ENCODE data around the gene OPRD1.
"Not testable (repeated sequence)": the region's sequence is repeated elsewhere in the genome, so short reads cannot be mapped to it uniquely, and the experiment has no call there.

Gene OPRD1

GRCh38 chr1:28803051-28803450 is 8.9 kb upstream of the OPRD1 start:
- no peak for DNase-seq

GRCh38 chr1:28803662-28804061 is 8.3 kb upstream of the OPRD1 start:
- no peak for DNase-seq

GRCh38 chr1:28804071-28804470 is 7.9 kb upstream of the OPRD1 start:
- DNase-seq = no peak

- DNase-seq = no peak
Observed at GRCh38 chr1:28807046-28807445, 4.9 kb upstream of the OPRD1 start.

GRCh38 chr1:28807986-28808385 is 4.0 kb upstream of the OPRD1 start:
- DNase-seq = no peak

GRCh38 chr1:28811369-28811765 is 603 bp upstream of the OPRD1 start:
- no peak for DNase-seq

- peak; percentile 62 for DNase-seq
Observed at GRCh38 chr1:28812669-28813468, 899 bp downstream of the OPRD1 start.

GRCh38 chr1:28813931-28814465 is 2.0 kb downstream of the OPRD1 start:
- no peak for DNase-seq

- no peak for DNase-seq
Observed at GRCh38 chr1:28815533-28816185, 3.7 kb downstream of the OPRD1 start.

GRCh38 chr1:28817133-28817532 is 5.2 kb downstream of the OPRD1 start:
- DNase-seq = no peak

- no peak for DNase-seq
Observed at GRCh38 chr1:28819020-28819419, 7.0 kb downstream of the OPRD1 start.

GRCh38 chr1:28822799-28823198 is 10.8 kb downstream of the OPRD1 start:
- DNase-seq = no peak

- DNase-seq = not testable (repeated sequence)
Observed at GRCh38 chr1:28824061-28824460, 12.1 kb downstream of the OPRD1 start.

- not testable (repeated sequence) for DNase-seq
Observed at GRCh38 chr1:28828227-28828858, 16.4 kb downstream of the OPRD1 start.

- peak; percentile 15 for DNase-seq
Observed at GRCh38 chr1:28830814-28831213, 18.8 kb downstream of the OPRD1 start.

GRCh38 chr1:28832966-28833365 is 21.0 kb downstream of the OPRD1 start:
- DNase-seq = no peak

GRCh38 chr1:28833381-28833780 is 21.4 kb downstream of the OPRD1 start:
- no peak for DNase-seq

- DNase-seq = peak; percentile 89
Observed at GRCh38 chr1:28835237-28835650, 23.3 kb downstream of the OPRD1 start.

- DNase-seq = no peak
Observed at GRCh38 chr1:28836421-28836956, 24.5 kb downstream of the OPRD1 start.

GRCh38 chr1:28840928-28841544 is 29.1 kb downstream of the OPRD1 start:
- no peak for DNase-seq

GRCh38 chr1:28845786-28846543 is 34.0 kb downstream of the OPRD1 start:
- no peak for DNase-seq

- DNase-seq = peak; percentile 42
Observed at GRCh38 chr1:28847207-28847606, 35.2 kb downstream of the OPRD1 start.
